Pons (tissue), 1 donor: ENCODE results near the gene TMEM184B.

Source experiments
- DNase-seq: peaks from one replicate; pipeline ENCODE4 v3.0.0-alpha.2; 2016; ENCODE audit warnings: low spot score

TMEM184B gene

DNA sequence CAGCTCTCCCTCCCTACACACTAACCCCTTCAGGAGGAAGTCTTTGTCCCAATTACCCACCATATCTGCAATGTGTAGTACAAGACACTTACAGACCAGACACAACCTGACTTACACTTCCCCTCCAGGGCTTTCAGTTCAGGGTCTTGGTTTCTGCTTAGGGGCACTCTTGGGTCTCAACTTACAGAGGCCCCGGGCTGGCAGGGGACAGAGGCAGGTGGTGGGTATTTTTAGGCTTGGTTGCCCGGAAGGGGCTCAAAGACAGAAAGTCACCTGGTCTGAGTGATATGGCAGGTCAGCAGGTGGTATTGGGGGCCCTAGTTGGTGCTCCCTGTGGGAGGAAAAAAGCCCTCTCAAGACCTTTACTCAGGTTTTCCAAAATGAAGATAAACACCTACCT, 3.4 kb upstream of the TMEM184B start:
- DNase-seq, result no peak

DNA sequence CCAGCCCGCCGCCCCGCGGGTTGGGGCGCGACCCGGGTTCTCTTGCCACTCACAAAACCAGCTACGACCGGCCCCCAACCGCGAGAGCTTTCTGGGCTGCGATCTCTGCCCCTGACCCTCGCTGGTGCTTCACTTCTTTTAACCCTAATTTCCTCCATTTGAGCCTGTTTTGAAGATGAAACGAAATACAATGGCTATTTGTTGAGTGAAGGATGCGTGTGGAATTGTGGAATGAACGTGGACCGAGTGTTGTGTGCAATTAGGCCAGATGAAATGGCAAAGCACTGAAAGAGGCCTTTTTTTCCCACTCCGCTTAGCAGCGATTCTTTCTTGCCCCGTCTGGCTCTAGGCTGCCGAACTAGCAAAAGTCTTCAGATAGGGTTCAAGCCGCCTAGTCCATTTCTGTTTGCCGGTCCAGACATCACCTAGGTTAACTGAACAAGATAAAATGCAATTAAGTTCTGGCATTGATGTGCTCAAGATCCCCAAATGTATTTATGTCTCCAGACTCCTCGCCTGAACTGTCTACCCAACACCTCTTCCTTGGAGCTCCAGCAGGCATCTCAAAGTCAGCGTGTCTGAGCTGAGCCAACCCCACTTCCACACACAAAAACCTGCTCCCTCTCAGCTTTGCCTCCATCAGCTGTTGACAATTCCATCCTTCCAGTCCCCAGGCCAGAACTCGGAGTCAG, 471 bp upstream of the TMEM184B start:
- peak; percentile 93 for DNase-seq

DNA sequence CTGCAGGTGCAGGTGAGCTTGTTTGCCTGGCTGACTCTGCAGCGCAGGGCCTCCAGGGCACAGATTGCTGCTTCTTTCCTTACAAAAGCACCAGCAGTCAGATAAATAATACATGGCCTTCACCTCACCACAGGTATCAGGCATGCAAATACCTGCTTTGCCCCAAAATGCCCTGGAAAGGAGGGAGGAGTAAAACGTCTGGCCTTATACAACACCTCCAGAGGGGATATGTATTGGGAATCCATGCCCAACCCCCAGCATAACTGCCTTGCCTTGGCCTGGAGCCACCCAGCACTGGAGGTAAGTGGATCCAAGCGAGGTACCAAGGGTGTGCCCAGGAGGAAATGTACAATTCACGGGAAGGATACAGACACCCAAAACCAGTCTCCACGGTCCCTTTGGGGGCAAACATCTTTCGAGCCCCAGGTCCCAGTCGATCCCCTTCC, 860 bp downstream of the TMEM184B start:
- DNase-seq, result peak; percentile 33

DNA sequence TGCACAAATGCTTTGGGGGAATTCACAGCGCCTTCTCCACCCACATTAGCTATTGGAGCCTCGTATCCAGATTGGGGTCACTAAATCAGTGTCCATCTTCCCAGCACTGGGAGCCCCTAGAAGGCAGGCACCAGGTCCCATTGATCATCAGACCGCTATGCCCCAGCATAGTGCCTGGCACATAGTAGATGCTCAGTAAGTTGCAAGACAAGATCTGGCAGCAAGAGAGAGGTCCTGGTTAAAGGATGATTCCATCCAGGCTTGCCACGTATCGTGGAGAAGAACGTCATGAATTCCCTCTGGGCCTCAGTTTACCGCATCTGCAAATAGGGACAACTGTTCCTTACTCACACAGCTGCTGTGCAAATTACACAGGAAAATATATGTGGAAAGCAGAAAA, 1.7 kb downstream of the TMEM184B start:
- no peak for DNase-seq

DNA sequence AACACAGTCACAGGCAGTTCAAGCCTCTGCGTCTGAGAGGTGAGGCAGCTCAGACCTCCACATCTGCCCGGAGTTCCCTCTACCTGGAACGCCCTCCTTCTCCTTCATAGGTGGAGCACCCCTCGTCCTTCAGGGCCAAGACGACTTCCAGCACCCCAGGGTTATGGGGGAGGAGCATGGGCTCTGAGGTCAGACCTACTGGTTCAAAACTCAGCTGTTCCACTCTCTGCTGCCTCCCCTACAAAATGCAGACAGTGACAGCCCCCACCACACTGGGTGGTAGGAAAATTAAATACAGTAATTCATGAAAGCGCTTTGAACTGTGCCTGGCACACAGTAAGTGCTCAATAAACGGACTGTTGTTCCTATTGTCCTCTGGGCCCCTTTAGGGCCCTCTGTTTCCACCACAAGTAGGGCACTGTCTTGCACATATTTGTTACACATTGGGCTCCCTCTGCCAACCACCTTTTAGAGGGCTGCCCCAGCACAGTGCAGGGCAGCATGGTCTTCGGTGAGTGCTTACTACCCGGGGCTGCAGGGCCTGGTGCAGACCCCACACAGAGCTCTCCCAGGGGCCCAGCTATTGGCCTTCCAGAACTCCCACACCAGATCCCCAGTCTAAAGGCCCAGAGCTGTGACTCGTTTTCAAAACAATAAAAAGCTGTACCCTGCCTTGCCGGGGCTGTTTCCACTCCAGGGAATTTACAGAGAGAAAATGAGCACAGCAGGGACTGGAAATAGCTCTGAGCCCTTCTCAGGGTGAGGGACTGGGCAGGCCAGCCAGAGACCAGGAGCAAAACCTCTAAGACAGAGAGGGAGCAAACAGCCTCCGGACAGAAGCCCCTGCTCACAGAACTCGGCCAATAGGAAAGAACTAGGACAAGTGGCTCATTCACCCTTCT, 2.5 kb downstream of the TMEM184B start:
- DNase-seq, result peak; percentile 81

DNA sequence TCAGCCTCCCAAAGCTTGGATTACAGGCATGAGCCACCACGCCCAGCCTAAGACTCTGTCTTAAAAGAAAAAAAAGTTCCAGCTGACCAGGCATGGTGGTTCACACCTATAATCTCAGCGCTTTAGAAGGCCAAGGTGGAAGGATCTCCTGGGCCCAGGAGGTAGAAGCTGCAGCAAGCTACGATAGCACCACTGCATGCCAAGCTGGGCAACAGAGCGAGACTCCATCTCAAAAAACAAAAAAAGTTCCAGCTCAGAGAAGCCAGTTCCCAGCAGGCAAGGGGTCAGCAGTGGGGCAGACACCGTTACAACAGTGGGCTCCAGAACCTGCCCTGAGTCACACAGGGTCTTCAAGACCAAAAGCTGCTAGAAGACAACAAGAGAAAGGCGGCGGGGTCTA, 3.3 kb downstream of the TMEM184B start:
- DNase-seq, result no peak

DNA sequence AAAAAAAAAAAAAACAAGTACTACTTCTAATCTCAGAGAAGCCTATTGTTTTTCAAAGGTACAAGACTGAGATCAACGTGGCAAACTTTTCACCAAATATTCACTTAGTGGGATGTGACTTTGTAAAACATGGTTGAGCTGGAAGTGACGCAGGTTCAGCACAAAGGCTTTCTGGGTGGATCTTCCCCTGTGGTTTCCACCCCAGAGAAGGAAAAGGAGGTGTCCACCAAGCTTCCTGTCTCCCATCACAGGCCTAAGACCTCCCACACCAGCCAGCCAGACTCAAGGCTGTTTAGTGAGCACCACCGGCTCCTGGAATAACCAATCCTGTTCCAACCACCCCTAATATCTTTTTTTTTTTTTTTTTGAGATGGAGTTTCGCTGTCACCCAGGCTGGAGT, 5.7 kb downstream of the TMEM184B start:
- DNase-seq, result peak; percentile 48

DNA sequence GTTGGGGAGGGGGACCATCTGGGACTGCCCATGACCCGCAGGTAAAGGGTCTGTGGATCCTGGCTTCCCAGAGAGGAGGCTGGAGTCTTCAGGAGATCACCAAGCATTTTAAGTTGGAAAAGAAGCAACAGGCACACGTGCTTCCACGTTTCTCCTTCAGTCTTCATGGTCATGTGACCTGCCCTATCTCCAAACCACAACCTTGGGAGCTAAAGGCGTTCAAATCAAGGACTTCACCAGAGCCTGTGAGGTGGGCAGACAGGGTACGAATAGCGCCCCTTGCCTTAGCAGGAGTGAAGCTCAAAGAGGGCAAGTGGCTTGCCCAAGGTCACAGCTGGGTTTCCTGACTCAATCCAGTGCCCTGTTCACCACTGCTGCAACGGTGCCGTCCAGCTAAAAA, 6.7 kb downstream of the TMEM184B start:
- DNase-seq, result no peak

DNA sequence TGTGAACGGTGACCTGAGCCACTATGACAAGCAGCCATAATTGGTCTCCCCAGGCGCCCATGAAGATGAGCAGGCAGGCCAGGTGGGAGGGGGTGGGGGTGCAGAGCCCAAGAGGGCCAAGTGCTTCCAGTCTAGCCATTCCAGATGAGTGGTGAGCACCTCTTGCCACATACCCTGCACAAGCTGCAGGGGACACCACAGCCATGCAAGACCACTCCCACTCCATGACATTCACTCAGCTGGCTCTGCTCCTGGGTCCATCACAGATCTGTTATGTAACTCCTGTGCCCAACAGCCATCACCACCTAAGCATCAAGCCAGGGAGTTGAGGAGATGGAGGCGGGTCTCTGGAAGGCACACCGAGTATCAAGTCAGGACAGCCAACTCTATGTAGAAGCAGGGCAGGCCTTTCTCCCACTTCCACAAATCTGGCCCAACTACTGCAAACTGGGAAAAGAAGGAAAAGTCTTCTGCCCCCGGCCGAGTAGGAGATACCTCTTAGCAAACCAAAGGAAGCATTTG, 8.4 kb downstream of the TMEM184B start:
- no peak for DNase-seq

DNA sequence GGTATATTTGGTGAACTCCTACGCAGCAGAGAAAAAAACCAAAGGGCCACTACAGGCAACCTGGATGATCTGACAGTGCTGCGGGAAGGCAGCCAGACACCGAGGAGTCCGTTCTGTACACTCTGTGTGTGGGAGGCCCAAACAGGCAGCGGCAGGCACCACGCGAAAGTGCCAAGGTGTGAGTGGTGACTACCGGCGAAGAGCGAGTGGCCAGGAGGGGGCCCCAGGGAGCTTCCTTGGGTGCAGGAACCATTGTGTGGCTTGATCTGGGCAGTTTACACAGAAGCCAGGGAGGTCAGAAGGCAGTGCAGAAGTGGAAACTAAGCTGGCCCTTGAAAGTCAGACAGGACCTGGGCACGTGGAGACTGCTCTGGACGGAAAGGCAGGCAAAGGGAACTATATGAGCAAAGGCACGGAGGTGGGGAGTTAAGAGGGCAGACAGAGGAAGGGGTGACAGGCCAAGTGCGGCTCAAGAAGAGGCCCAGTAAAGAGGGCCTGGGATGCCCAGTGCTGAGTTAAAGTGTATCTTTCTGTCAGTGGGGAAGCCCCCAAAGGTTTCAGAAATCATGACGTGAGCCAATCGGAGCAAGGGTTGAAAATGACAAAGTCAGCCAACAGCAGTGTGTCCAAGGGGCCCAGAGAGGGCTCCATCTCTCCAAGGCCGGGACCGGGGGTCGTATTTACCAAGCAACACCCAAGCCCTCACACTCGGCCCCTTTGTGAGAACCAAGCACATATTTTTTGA, 10.6 kb downstream of the TMEM184B start:
- DNase-seq, result peak; percentile 79

DNA sequence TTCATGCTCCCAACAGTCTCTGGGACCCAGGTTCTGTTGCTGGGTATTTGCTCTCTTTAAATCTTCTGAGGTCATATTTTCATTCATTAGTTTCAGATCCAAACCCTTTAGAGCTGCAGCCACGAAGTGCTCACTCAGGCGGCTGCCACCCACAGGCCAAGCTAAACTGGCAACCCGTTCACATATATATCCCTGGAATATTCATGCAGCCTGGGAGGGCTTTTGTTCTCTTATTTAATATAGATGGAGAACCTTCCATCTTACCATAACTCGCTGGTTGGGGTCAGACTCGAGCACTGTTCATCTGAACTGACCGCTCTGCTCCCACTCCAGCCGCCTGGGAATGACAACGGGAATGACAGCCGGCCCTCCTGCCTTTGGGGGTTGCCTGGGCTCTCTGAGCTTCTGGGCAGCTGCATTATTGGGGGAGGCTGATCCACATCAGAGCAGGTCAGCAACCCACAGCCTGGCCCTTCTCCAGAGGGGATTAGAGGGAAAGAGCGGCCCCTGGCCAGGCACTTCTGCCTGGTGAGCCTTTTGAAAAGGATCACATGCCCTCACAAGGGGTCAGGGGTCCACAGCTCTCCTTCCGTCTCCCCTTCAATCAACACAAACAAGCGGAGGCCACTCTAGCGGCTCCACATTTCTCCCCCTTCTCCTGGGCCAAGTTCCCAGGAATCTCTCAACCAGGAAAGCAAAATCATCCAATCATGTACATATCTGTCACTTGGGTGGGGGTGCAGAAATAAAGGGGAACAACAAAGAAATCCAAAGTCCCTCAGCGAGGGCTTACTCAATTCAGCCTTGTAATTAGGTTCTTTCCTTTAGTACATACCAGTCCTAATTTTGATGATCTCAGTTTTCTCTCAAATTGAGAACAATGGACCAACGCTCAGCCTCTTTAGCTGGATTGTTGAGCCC, 11.8 kb downstream of the TMEM184B start:
- peak; percentile 37 for DNase-seq

DNA sequence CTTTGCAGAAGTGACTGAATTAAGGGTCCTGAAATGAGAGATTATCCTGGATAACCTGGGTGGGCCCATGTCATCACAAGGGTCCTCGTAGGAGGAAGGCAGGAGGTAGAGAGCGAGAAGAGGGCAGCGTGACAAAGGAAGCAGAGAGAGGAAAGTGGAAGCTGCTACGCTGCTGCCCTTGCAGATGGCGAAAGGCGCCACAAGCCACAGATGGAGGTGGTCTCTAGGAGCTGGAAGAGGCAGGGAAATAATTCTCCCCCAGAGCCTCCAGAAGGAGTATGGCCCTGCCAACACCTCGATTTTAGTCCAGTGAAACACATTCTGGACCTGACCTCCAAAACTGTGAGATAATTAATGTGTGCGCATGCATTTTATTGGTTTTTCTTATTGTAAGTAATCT, 13.4 kb downstream of the TMEM184B start:
- DNase-seq, result peak; percentile 23

DNA sequence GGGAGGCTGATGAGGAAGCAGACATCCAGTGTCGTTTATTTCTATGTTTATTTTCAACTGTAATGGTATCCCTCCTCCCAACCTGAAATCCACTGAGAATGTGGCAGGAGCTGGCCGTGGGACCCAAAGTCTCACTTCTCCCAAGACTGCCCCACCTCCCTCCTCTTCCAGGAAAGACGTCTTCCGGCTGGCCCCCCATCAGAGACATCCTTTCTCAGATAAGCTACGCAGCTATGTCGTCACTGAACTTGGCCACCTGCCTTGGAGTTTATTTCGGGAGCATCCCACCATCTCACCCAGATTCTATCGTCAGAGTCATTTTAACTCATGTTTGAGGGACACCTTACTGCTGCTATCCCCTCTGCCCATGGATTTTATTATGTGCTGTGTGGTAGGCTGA, 13.9 kb downstream of the TMEM184B start:
- DNase-seq, result no peak

DNA sequence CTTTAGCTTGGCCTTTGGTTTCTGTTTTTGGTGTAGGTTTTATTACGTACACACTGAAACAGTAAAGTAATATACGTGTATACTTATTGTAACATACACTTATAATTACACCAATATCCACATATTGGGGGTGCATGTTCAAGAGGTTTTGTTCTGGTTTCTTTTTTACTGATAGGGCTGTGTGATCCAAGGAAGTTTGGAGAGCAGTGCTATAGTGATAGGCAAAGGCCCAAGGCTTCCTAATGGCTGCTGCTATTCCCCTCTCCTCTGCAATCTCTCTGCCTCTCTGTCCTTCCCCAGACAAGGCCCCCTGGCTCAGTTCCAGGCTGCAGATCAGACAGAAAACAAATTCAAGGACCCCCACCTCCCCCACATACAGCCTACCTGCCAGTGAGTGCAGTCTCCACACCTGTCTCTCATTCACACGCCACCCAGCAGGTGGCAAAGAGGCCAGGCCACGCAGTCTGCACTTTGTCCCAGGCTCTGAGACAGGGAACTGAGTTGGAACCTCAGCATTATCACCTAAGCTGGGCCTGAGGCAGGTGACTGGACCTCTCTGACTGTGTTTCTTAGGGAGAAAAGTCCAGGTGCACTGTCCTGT, 15.1 kb downstream of the TMEM184B start:
- DNase-seq, result no peak

DNA sequence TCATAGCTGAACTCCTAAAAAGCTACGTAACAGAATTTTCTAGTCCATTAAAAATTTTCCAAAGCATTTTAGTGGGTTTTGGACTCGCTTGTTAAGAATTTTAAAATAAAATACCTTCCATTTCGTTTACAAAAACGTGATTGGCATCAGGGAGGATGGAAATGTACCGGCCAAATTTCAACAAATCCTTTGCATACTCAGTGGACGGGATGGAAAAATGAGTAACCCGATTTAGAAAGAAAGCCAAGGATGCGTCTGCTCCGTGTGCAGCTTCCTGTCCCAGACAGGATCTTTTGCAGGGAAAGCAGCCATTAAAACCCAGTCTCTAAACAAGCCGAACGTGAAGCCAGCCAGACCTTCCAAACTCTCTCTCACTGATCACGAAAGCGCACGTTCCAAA, 15.6 kb downstream of the TMEM184B start:
- DNase-seq, result peak; percentile 32

DNA sequence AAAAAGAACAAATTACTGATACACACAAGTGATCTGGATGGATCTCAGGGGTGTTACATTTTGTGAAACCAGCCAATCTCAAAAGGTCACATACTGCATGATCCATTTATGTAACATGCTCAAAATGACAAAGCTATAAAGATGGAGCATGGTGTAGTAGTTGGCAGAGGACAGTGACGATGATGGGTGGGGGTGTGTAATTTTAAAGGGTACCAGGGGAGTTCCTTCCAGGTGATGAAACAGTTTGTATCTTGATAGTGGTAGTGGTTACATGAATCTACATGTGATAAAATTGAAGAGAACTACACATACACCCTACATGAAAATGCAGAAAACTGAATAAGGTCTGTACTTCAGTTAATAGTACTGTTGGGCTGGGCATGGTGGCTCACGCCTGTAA, 17.1 kb downstream of the TMEM184B start:
- DNase-seq, result no peak

DNA sequence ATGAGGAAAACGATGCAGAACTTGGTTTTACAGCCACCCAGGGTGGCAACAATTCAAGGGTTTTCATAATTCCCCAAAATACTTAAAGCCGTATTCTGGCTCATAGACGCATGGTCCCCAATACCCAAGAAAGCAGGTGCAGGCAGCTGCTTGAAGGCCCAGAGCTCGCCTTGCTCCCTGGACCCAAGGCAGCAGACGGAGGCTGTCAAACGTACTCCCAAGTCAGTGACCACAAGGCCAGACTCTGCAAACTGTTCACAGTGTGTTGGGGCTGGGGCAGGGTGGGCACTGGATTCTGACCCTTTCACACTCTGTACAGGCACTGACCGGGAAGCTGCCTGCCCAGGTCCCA, 21.5 kb downstream of the TMEM184B start:
- no peak for DNase-seq

DNA sequence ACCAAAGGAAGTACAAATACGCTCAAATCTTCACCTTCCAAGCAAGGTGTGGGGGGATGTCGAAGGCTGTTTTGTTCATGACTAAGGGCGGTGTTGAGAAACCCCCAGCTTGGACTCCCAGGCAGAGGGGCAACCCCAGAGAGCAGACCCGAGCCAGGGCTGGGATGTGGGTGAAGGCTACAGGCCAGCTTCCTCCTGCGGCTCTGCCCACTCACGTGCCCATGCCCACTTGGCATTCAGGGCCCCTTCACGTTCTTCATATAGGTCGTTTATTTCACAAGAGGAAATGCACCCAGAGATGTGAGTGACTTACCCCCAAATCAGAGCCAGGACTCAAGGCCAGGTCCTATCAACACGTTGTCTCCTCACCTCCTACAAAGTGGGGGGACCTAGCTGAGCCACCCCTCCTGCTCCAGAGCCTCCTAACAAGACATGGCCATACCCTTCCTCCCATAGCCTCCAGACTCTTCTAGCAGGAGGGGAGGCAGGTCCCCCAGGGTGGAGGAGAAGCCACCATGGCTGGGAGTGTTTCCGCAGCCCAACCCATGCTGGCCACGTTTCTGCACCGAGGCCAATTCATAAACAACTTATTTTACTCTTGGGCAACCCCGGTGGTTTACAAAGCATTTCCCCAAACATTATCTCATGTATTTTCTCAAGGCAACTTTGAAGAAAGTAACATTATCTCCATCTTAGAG, 22.0 kb downstream of the TMEM184B start:
- no peak for DNase-seq

DNA sequence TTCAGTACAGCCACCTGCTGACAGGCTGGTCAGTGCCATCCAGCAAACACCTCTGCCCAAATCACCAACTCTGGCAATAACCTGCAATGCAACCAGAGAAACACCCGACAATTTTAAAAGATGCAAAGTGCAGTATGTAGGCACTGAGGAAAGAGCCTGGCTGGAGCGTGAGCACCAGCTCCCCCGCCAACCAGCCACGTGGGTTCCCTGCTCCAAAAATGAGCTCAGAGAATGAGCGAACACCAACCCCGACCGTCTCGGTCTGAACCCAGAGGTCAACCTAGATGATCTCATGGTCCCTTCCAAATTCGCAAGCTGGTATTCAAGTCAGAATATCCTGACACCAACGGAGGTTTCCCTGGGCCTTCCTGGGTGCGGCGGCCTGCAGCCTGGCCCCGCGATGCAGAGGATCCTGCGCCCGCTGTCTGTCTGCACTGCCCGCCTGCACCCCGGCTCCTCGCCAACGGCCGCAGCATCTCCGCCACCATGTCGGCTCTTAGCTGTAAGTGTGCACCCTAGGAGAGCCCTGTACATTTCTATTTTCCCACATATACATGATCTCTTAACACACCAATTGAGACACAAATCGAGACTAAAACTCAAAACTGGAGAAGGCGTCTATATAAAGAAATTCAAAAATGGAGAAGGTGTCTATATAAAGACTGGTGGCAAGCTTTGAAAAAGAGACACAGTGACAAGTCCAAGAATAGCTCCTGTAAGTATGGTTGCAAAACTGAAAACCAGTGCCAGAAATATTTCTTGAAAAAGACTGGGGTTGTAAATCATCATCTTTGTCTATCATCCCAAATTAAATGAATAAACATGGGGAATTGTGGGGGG, 22.8 kb downstream of the TMEM184B start:
- DNase-seq, result no peak
